ENCODE measurements around the gene USP2. TPM values are rescaled to one million over a fixed set of nuclear protein-coding genes. Genes with fewer than 3 reads are reported as not detected.

Gene USP2
- total RNA-seq = 140 TPM
- long read RNA-seq, transcript USP2-204 (12 exons, 1,704 nt) = major isoform, 9 of 38 reads
- long read RNA-seq, partial matches to known transcripts = 9 of 38 reads
- long read RNA-seq, other reads (novel, unspliced or antisense) = 19 of 38 reads

DNA sequence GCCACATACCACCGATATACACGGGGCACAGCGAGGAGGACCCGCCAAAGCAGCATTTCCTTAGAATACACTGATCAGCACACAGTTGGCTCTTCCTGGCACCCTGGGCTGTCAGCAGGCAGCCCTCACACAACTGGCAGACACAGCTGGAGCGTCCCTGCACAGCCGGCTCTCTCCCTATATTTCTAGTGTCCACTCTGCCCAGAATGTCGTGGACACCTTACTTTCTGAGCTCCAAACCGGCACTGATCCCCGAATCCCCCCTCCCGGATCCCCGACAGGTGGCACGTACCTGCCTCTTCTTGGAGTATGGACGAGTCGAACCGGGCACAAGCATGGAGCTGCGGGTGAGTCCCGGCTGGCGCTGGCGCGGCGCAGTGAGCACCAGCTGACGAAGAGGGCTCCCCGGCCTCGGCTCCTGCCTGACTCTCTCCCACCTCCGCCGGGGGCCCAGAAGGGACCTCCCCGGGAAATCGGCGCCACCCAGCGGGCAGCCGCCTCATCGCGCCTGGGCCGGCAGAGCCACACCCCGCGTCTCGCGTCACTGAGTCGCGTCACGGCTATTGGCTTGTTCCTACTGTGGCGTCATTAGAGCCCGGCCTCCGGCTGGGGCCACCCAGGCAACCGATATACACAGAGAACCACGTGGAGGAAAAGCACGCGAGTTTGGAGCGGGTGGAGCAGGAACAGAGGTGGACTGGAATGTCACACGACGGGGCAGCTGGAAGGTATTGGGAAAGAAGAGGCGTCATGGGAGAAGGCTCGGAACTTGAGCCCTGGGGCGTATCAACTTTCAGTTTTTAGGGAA is at the start of gene USP2:
USP2 (minus strand) TSS at position 510 of the 808 bp plus-strand sequence. CDS start 8,210 bp downstream, outside the sequence.
- peak; percentile 95 for ATAC-seq
- DNase-seq (ENCODE audit: missing footprints) = peak; percentile 97
- intact Hi-C loops (cut with DNase I) = loop anchor here (10.0 kb wide), 1 partner anchor 93 kb away; no protein-coding TSS in a partner anchor

DNA sequence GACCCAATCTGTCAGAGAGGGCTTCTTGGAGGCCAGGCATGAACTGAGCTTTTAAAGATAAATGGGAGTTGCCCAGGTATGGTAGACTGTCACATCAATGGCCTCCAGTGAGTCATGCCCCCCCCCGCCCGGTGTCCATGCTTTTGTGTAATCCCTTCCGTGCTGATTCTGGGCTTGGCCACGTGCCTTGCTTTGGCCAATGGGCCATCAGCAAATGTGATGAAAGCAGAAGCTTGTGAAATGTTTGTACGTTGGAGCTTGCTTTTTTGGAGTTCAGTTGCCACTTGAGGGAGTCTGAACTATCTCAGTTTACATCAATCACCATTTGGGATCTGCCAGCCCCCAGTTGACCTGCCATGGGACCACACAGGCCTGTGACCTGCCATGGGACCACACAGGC is 45.8 kb upstream of the USP2 start:
- no peak for ATAC-seq
- intact Hi-C loops (cut with DNase I) = no loop called here
- no peak for DNase-seq (ENCODE audit: missing footprints)

DNA sequence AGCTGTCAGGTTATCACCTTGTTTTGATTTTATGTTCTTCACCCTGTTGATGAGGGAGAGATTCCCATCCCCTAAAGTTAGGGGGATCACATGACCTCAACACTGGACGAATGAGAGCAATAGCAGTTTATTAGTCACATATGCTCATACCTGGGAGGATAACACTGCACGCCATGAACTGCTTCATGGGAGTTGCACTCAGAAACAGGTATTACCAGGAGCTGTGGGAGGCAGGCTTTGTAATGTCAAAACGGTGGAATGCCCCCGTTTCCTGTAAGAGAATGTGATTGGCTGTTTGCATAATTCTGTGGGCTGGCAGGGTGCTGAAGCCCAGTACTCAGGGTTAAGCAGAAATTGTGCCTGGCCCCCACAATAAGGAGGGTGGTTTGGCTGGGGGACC is 44.7 kb upstream of the USP2 start:
- intact Hi-C loops (cut with DNase I) = no loop called here
- no peak for DNase-seq (ENCODE audit: missing footprints)
- ATAC-seq = no peak

- DNase-seq (ENCODE audit: missing footprints) = no peak
- intact Hi-C loops (cut with DNase I) = no loop called here
- no peak for ATAC-seq
These were observed 43.3 kb upstream of the USP2 start for GRCh38 chr11:119424775-119425174.

- intact Hi-C loops (cut with DNase I) = no loop called here
- DNase-seq (ENCODE audit: missing footprints) (no peak), ATAC-seq (no peak)
These were observed 42.8 kb upstream of the USP2 start for GRCh38 chr11:119424276-119424675.

DNA sequence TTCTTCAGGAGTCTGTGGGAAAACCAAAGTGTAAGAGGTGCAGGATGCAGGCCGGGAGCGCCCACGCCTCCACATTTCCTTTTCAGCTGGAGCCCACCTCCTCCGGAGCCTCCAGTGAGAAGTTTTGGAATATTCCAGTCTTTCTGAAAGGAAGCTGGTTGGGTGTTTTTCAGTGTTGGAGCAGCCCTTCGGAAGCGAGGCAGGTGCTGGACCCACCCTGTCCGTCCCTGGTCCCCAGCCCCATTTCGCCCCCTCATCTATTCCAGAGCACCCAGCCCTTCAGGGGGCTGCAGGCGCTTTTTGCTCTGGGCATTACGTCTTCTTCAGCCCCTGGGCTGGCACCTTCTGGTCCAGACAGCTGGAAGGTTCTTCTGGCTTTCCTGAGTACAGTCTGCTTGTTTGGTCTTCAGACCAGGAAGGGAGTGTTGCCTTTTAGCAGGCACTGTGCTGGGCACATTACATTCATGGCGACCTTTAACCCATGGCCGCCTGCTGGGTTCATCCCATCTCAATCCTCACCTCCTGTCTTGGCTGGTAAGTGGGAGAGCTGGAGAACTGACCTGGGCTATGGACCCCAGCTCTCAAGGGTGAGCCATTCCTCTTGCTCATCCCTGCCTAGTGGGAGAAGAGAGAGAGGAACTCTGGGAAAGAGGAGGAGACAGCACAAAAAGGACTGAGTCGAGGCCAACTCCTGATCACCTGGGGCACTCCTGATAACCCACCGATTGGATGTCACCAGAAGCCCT is 42.2 kb upstream of the USP2 start:
- intact Hi-C loops (cut with DNase I) = no loop called here
- DNase-seq (ENCODE audit: missing footprints) = no peak
- ATAC-seq = no peak

- no peak for ATAC-seq
- intact Hi-C loops (cut with DNase I) = no loop called here
- DNase-seq (ENCODE audit: missing footprints) = no peak
These were observed 41.5 kb upstream of the USP2 start, which contains the start of gene THY1 for GRCh38 chr11:119422809-119423508. THY1 (minus strand) TSS chr11:119423172; CDS start chr11:119420905, 2,267 bp downstream.

- intact Hi-C loops (cut with DNase I) = no loop called here
- DNase-seq (ENCODE audit: missing footprints) (no peak), ATAC-seq (no peak)
These were observed 40.7 kb upstream of the USP2 start for GRCh38 chr11:119421941-119422808.

DNA sequence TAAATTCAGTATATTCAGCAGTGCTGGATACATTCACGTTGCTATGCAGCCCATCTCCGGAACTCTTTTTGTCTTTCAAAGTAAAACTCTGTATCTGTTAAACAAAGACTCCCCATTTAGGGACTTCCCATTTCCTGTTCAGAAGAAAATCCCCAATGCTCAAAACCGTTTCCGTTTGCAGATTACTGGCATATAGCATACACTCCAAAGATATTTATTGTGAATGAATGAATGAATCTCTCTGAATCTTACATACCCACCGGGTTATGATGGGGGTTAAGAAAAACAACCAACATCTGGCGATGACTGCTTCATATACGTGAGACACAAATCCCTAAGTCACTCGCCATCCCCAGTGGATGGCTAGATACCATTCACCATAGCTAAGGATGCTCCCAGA is 39.9 kb upstream of the USP2 start:
- DNase-seq (ENCODE audit: missing footprints) (no peak), ATAC-seq (no peak)
- intact Hi-C loops (cut with DNase I) = no loop called here

DNA sequence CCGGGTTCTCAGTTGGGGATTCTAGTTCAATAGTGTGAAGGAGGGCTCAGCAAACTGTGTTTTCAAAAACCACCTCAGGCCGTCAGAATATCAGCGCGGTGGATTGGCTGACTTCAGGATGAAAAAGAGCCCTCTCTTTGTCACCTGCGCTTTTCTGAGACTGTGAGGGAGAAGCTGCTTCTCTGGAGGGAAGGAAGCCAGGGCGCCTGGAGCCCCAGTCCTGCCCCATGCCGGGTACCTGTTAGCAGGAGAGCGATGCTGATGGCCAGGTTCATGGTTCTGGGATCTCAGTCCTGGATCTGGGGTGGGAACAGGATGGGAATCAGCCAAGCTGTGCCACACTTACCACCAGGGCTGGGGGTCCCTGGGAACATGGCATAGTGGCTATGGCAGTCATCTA is 39.1 kb upstream of the USP2 start:
- ATAC-seq = no peak
- intact Hi-C loops (cut with DNase I) = no loop called here
- DNase-seq (ENCODE audit: missing footprints) = no peak

DNA sequence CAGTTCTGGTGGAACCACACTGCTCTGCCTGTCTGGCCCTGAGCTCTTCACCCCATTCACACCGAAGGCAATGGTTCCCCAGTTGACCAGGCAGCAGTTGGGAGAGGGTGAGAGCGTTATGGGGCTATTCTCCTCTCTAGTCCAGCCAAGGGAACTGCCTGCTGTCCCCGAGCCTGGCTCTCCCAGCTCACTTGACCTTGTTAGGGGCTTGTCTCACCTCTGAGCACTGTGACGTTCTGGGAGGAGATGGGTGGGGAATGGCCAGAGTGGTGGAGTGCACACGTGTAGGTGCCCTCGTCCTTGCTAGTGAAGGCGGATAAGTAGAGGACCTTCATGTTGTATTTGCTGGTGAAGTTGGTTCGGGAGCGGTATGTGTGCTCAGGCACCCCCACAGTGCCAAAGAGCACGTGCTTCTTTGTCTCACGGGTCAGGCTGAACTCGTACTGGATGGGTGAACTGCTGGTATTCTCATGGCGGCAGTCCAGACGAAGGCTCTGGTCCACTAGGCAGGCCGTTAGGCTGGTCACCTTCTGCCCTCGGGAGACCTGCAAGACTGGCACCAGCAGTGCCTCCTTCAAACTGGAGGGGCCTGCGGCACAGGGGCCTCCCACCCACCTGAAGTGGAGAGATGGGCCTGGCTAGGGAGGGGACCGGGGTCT is 38.5 kb upstream of the USP2 start:
- intact Hi-C loops (cut with DNase I) = no loop called here
- ATAC-seq = no peak
- no peak for DNase-seq (ENCODE audit: missing footprints)

- no peak for ATAC-seq
- intact Hi-C loops (cut with DNase I) = no loop called here
- DNase-seq (ENCODE audit: missing footprints) = no peak
These were observed 37.8 kb upstream of the USP2 start for GRCh38 chr11:119419246-119419645.

- intact Hi-C loops (cut with DNase I) = no loop called here
- ATAC-seq (no peak), DNase-seq (ENCODE audit: missing footprints) (no peak)
These were observed 37.3 kb upstream of the USP2 start for GRCh38 chr11:119418759-119419158.

- ATAC-seq = no peak
- intact Hi-C loops (cut with DNase I) = no loop called here
- no peak for DNase-seq (ENCODE audit: missing footprints)
These were observed 36.4 kb upstream of the USP2 start for GRCh38 chr11:119417726-119418540.

GRCh38 chr11:119416606-119417580 is 35.4 kb upstream of the USP2 start:
- DNase-seq (ENCODE audit: missing footprints) (no peak), ATAC-seq (no peak)
- intact Hi-C loops (cut with DNase I) = no loop called here

- DNase-seq (ENCODE audit: missing footprints) (no peak), ATAC-seq (no peak)
- intact Hi-C loops (cut with DNase I) = no loop called here
These were observed 34.5 kb upstream of the USP2 start for GRCh38 chr11:119415966-119416365.
